ENCODE results near the gene AMY1B.
"Not testable (repeated sequence)": the region's sequence is repeated elsewhere in the genome, so short reads cannot be mapped to it uniquely, and the experiment has no call there.

AMY1B gene

GRCh38 chr1:103676335-103676734, 19.7 kb downstream of the AMY1B start:
- not testable (repeated sequence) for DNase-seq (ENCODE audit: low spot score); H3K27me3 ChIP-seq (ENCODE audit: insufficient read depth, poor library complexity, severe bottlenecking); H3K36me3 ChIP-seq (ENCODE audit: low read depth); H3K4me3 ChIP-seq (ENCODE audit: severe bottlenecking); ATAC-seq (ENCODE audit: low read depth); H3K4me1 ChIP-seq (ENCODE audit: insufficient read depth, poor library complexity, severe bottlenecking); H3K27ac ChIP-seq (ENCODE audit: poor library complexity, severe bottlenecking); H3K9me3 ChIP-seq (ENCODE audit: severe bottlenecking)

GRCh38 chr1:103655460-103655859, 40.5 kb downstream of the AMY1B start, which contains the start of gene AMY1A:
TSS of gene AMY1A (plus strand) at chr1:103655760. CDS start at chr1:103656331, 571 bp downstream.
- not testable (repeated sequence) for H3K9me3 ChIP-seq (ENCODE audit: severe bottlenecking); ATAC-seq (ENCODE audit: low read depth); H3K36me3 ChIP-seq (ENCODE audit: low read depth); H3K4me3 ChIP-seq (ENCODE audit: severe bottlenecking); H3K4me1 ChIP-seq (ENCODE audit: insufficient read depth, poor library complexity, severe bottlenecking); DNase-seq (ENCODE audit: low spot score); H3K27me3 ChIP-seq (ENCODE audit: insufficient read depth, poor library complexity, severe bottlenecking); H3K27ac ChIP-seq (ENCODE audit: poor library complexity, severe bottlenecking)

- H3K27me3 ChIP-seq (ENCODE audit: insufficient read depth, poor library complexity, severe bottlenecking); H3K36me3 ChIP-seq (ENCODE audit: low read depth); ATAC-seq (ENCODE audit: low read depth): not testable (repeated sequence)
These were observed 41.9 kb downstream of the AMY1B start for GRCh38 chr1:103654133-103654532.

GRCh38 chr1:103650889-103651288, 45.1 kb downstream of the AMY1B start:
- DNase-seq (ENCODE audit: low spot score); H3K36me3 ChIP-seq (ENCODE audit: low read depth); H3K27ac ChIP-seq (ENCODE audit: poor library complexity, severe bottlenecking); H3K27me3 ChIP-seq (ENCODE audit: insufficient read depth, poor library complexity, severe bottlenecking); H3K4me3 ChIP-seq (ENCODE audit: severe bottlenecking); ATAC-seq (ENCODE audit: low read depth); H3K4me1 ChIP-seq (ENCODE audit: insufficient read depth, poor library complexity, severe bottlenecking); H3K9me3 ChIP-seq (ENCODE audit: severe bottlenecking): not testable (repeated sequence)

More at GRCh38 chr1:103654133-103654532, 41.9 kb downstream of the AMY1B start:
- not testable (repeated sequence) for H3K9me3 ChIP-seq (ENCODE audit: severe bottlenecking); H3K4me1 ChIP-seq (ENCODE audit: insufficient read depth, poor library complexity, severe bottlenecking); H3K27ac ChIP-seq (ENCODE audit: poor library complexity, severe bottlenecking); DNase-seq (ENCODE audit: low spot score); H3K4me3 ChIP-seq (ENCODE audit: severe bottlenecking)

- not testable (repeated sequence) for H3K9me3 ChIP-seq (ENCODE audit: severe bottlenecking); H3K4me3 ChIP-seq (ENCODE audit: severe bottlenecking); ATAC-seq (ENCODE audit: low read depth); H3K36me3 ChIP-seq (ENCODE audit: low read depth); H3K27me3 ChIP-seq (ENCODE audit: insufficient read depth, poor library complexity, severe bottlenecking); H3K4me1 ChIP-seq (ENCODE audit: insufficient read depth, poor library complexity, severe bottlenecking); H3K27ac ChIP-seq (ENCODE audit: poor library complexity, severe bottlenecking); DNase-seq (ENCODE audit: low spot score)
These were observed 45.7 kb downstream of the AMY1B start for GRCh38 chr1:103650305-103650704.

- ATAC-seq (ENCODE audit: low read depth), result 0 out of 3 replicates have a peak, but pooled peaks have one; percentile 31
- H3K4me3 ChIP-seq (ENCODE audit: severe bottlenecking); DNase-seq (ENCODE audit: low spot score); H3K9me3 ChIP-seq (ENCODE audit: severe bottlenecking); H3K27me3 ChIP-seq (ENCODE audit: insufficient read depth, poor library complexity, severe bottlenecking); H3K27ac ChIP-seq (ENCODE audit: poor library complexity, severe bottlenecking); H3K36me3 ChIP-seq (ENCODE audit: low read depth); H3K4me1 ChIP-seq (ENCODE audit: insufficient read depth, poor library complexity, severe bottlenecking): not testable (repeated sequence)
These were observed 52.1 kb downstream of the AMY1B start for GRCh38 chr1:103643908-103644307.

GRCh38 chr1:103641194-103641593, 54.8 kb downstream of the AMY1B start:
- not testable (repeated sequence) for H3K9me3 ChIP-seq (ENCODE audit: severe bottlenecking); H3K27ac ChIP-seq (ENCODE audit: poor library complexity, severe bottlenecking); H3K36me3 ChIP-seq (ENCODE audit: low read depth); H3K27me3 ChIP-seq (ENCODE audit: insufficient read depth, poor library complexity, severe bottlenecking); H3K4me3 ChIP-seq (ENCODE audit: severe bottlenecking); H3K4me1 ChIP-seq (ENCODE audit: insufficient read depth, poor library complexity, severe bottlenecking); DNase-seq (ENCODE audit: low spot score); ATAC-seq (ENCODE audit: low read depth)
